Hippocampal formation (tissue), 2 donors: Measurements from ENCODE around the gene SMC3.

Experiments
- DNase-seq, 2 donors: peaks; one replicate each; lab custom pipeline; 2025; lab: John Stamatoyannopoulos, UW

SMC3 gene

GRCh38 chr10:110646417-110647135 lies 79.1 kb downstream of the SMC3 start:
- DNase-seq: no peak

GRCh38 chr10:110647136-110647430 lies 79.6 kb downstream of the SMC3 start:
- no peak for DNase-seq

- no peak for DNase-seq
These were observed 81.3 kb downstream of the SMC3 start for GRCh38 chr10:110648692-110649346.

- DNase-seq: no peak
These were observed 82.1 kb downstream of the SMC3 start for GRCh38 chr10:110649347-110650264.

GRCh38 chr10:110650265-110650668 lies 82.8 kb downstream of the SMC3 start:
- no peak for DNase-seq

- no peak for DNase-seq
These were observed 83.8 kb downstream of the SMC3 start for GRCh38 chr10:110651044-110651958.

GRCh38 chr10:110652475-110653118 lies 85.1 kb downstream of the SMC3 start:
- no peak for DNase-seq
